Natural killer cell (primary cell): ENCODE data around the gene GJB1. TPM values are rescaled to one million over a fixed set of nuclear protein-coding genes. Genes with fewer than 3 reads are reported as not detected.
A peak's percentile ranks its signal among the peaks of the same experiment; 100 is the strongest.

ENCODE experiments used
- ATAC-seq, 3 donors: fragments of 150-1000 bp in 2 of 3; fragments of 200-7000 bp in 1 of 3; cut with Tn5 transposase; 1 replicate in 1 of 3; 2 replicates in 2 of 3; pipeline ENCODE4 v1.10.0; 2021; ENCODE audit warnings: mild to moderate bottlenecking in 2 of 3, moderate library complexity in 2 of 3
- DNase-seq, 2 donors: peaks; one replicate each; pipeline versions ENCODE4 v3.0.0 to v3.0.0-alpha.2; 2013 to 2021; ENCODE audit warnings: mixed read lengths in 1 of 2
- H3K27ac ChIP-seq: one replicate; pipeline ENCODE4 v1.5.1; 2013; ENCODE audit warnings: mild to moderate bottlenecking, low read length
- H3K27me3 ChIP-seq: one replicate; pipeline ENCODE4 v1.6.1; 2013; ENCODE audit warnings: low read length; ENCODE audit not compliant: control insufficient read depth, insufficient read depth
- H3K36me3 ChIP-seq: one replicate; pipeline ENCODE4 v1.6.1; 2013; ENCODE audit warnings: low read length; ENCODE audit not compliant: control insufficient read depth, insufficient read depth
- H3K4me1 ChIP-seq: one replicate; pipeline ENCODE4 v1.6.1; 2013; ENCODE audit warnings: low read length; ENCODE audit not compliant: control insufficient read depth, insufficient read depth
- H3K4me3 ChIP-seq: one replicate; pipeline ENCODE4 v1.5.1; 2013; ENCODE audit warnings: low read length
- H3K9me3 ChIP-seq: one replicate; pipeline ENCODE4 v1.6.1; 2013; ENCODE audit warnings: low read length; ENCODE audit not compliant: control insufficient read depth, insufficient read depth
- H3K27ac Mint-ChIP-seq, 2 donors: one replicate each; pipeline ENCODE4 v1.8.0; 2022; ENCODE audit warnings: mild to moderate bottlenecking in 2 of 2, mixed read lengths in 2 of 2, moderate library complexity in 1 of 2
- H3K27me3 Mint-ChIP-seq, 2 donors: one replicate each; pipeline ENCODE4 v1.8.0; 2022; ENCODE audit warnings: low read depth in 2 of 2, mixed read lengths in 2 of 2
- H3K36me3 Mint-ChIP-seq: one replicate; pipeline ENCODE4 v1.8.0; 2022; ENCODE audit warnings: mixed read lengths
- H3K4me1 Mint-ChIP-seq, 2 donors: one replicate each; pipeline ENCODE4 v1.8.0; 2022; ENCODE audit warnings: mixed read lengths in 2 of 2
- H3K4me3 Mint-ChIP-seq: one replicate; pipeline ENCODE4 v1.8.0; 2022; ENCODE audit warnings: mild to moderate bottlenecking, moderate library complexity, mixed read lengths
- H3K9me3 Mint-ChIP-seq, 2 donors: one replicate each; pipeline ENCODE4 v1.8.0; 2022; ENCODE audit warnings: mixed read lengths in 2 of 2
- WGBS: methylation state at CpG from one replicate; pipeline ENCODE4 v1.1.7; 2013; ENCODE audit warnings: missing lambda C conversion rate; ENCODE audit not compliant: insufficient coverage; 5-methylcytosine and 5-hydroxymethylcytosine counted together
- intact Hi-C: fragments of 100-400 bp; cut with micrococcal nuclease; formaldehyde crosslinking; loops from one replicate; pipeline ENCODE4 v1.14.2; 2022
- total RNA-seq, 4 donors: library from RNA; stranded (reverse); fragments of 120-200 nt in 1 of 4; gene quantifications; one replicate each; pipeline versions ENCODE4 v1.2.3 to v1.2.4, GENCODE V29; 2013 to 2022
- TF ChIP-seq, protein P1 (sequence below): fragments of 200-600 bp; IDR thresholded peaks from one replicate; pipeline ENCODE4 v1.8.0; 2022; ENCODE audit warnings: antibody characterized with exemption

Gene GJB1
- total RNA-seq, 3 donors from 2014 or later (not counting 1 experiment from before 2014, with no cell fraction given) = not detected

GRCh38 chrX:71253253-71254091, 30.4 kb downstream of the GJB1 start:
- WGBS = 0% methylated on average over 21 of the region's 35 CpGs
- Mint-ChIP-seq H3K4me1 (peaks cover 12 to 22% of the 10 kb centered on the region in 2 donors), H3K27ac (peak overlapping the region; percentile 78 to 92), H3K9me3 (no peaks in the 10 kb centered on the region), H3K27me3 (no peaks in the 10 kb centered on the region), H3K4me3 (peak overlapping the region; percentile 88), H3K36me3 (no peaks in the 10 kb centered on the region)
- intact Hi-C loops = loop anchor here (1.0 to 10.0 kb wide), 3 partner anchors 30 to 1051 kb away; partner anchors contain the start of genes CITED1, NONO and TAF1
- Histone ChIP-seq H3K27me3 (no peaks in the 10 kb centered on the region), H3K36me3 (peaks cover 5% of the 10 kb centered on the region), H3K4me3 (peak overlapping the region; percentile 92), H3K9me3 (no peaks in the 10 kb centered on the region), H3K4me1 (peaks cover 21% of the 10 kb centered on the region), H3K27ac (no peak overlapping the region)
- no peak for ATAC-seq
- TF ChIP-seq, protein P1, sequence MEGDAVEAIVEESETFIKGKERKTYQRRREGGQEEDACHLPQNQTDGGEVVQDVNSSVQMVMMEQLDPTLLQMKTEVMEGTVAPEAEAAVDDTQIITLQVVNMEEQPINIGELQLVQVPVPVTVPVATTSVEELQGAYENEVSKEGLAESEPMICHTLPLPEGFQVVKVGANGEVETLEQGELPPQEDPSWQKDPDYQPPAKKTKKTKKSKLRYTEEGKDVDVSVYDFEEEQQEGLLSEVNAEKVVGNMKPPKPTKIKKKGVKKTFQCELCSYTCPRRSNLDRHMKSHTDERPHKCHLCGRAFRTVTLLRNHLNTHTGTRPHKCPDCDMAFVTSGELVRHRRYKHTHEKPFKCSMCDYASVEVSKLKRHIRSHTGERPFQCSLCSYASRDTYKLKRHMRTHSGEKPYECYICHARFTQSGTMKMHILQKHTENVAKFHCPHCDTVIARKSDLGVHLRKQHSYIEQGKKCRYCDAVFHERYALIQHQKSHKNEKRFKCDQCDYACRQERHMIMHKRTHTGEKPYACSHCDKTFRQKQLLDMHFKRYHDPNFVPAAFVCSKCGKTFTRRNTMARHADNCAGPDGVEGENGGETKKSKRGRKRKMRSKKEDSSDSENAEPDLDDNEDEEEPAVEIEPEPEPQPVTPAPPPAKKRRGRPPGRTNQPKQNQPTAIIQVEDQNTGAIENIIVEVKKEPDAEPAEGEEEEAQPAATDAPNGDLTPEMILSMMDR = peak; percentile 28
- peak; percentile 23 to 51 for DNase-seq

DNA sequence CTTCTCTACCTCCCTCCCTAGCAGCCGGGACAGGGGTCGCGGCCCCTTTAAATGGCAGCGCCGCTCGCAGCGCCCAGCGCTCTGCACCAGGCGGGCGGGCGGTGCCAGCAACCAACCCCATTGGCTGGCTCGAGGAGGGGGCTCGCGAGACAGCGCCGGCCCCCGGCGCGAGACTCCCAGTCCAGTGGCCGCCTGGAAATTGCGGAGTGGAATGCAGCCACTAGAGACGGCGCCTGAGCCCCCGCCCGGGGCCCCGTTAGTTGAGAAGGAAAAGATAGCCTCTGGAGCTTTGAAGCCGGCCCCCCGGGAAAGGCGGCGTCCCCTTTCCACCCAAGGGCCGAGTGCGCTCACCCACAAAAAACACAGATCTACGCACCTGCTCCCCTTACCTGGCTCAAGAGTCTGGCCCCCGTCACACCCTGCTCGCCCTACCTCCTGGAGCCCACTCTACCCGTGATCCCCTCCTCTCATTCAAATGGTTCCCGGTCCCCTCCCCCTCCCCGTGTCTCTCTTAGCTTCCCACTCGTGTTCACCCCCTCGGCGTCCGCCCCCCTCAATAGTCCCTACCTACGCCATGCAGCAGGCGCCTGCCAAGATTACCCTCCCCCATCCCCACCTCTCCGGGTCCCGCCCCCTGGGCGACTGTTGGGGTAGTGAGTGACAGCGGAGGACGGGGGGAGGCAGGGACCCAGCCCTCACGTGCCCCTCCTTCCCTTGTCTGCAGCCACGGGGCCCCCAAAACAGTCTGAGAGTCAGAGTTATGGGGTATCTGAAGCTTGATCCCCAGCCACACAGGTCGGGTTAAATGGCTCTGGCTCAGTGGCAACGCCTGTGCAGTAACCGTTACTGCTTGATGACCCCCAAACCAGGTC, 31.3 kb downstream of the GJB1 start, which contains the start of gene ZMYM3:
Gene ZMYM3 (minus strand): TSS at position 49 of the 872 bp plus-strand sequence. CDS start 885 bp downstream, outside the sequence.
- no peaks in the 10 kb centered on the region for H3K27me3 Mint-ChIP-seq
- H3K9me3 ChIP-seq = no peaks in the 10 kb centered on the region
- no peaks in the 10 kb centered on the region for H3K36me3 Mint-ChIP-seq

GRCh38 chrX:71256051-71256450, 33.0 kb downstream of the GJB1 start:
- Mint-ChIP-seq H3K4me3 (peak overlapping the region; percentile 88), H3K36me3 (no peaks in the 10 kb centered on the region), H3K9me3 (no peaks in the 10 kb centered on the region), H3K27ac (peak overlapping the region; percentile 78 to 92), H3K27me3 (no peaks in the 10 kb centered on the region), H3K4me1 (peaks cover 12 to 22% of the 10 kb centered on the region in 2 donors)
- Histone ChIP-seq H3K9me3 (no peaks in the 10 kb centered on the region), H3K4me1 (peaks cover 21% of the 10 kb centered on the region), H3K4me3 (no peak overlapping the region), H3K27ac (no peak overlapping the region), H3K27me3 (no peaks in the 10 kb centered on the region), H3K36me3 (no peaks in the 10 kb centered on the region)
- 91% methylated on average over 6 of the region's 6 CpGs for WGBS
- no peak for DNase-seq
- TF ChIP-seq, protein P1 = no peak
- intact Hi-C loops = loop anchor here (10.0 kb wide), 1 partner anchor 1049 kb away; the partner anchor contains the start of gene CITED1
- no peak for ATAC-seq

More for the DNA sequence above, 31.3 kb downstream of the GJB1 start, which contains the start of gene ZMYM3:
- H3K27ac ChIP-seq = peak within 1 kb of the TSS; percentile 90
- intact Hi-C loops = loop anchor here (1.0 to 10.0 kb wide), 3 partner anchors 29 to 1050 kb away; partner anchors contain the start of genes CITED1, NONO and TAF1
- ATAC-seq = peak; percentile 84 to 94 (median 90)
- H3K4me3 ChIP-seq = peak within 1 kb of the TSS; percentile 92
- peak; percentile 70 to 85 for DNase-seq
- WGBS = 0% methylated on average over 39 of the region's 54 CpGs
- no peaks in the 10 kb centered on the region for H3K27me3 ChIP-seq
- peaks cover 12 to 22% of the 10 kb centered on the region in 2 donors for H3K4me1 Mint-ChIP-seq
- TF ChIP-seq, protein P1 = no peak
- H3K27ac Mint-ChIP-seq = peak within 1 kb of the TSS; percentile 78 to 92
- H3K36me3 ChIP-seq = peaks cover 5% of the 10 kb centered on the region
- peak within 1 kb of the TSS; percentile 88 for H3K4me3 Mint-ChIP-seq
- H3K9me3 Mint-ChIP-seq = no peaks in the 10 kb centered on the region
- peaks cover 21% of the 10 kb centered on the region for H3K4me1 ChIP-seq
